H1 (cell line): ENCODE results near the gene NOM1.
"Not testable (repeated sequence)": the region's sequence is repeated elsewhere in the genome, so short reads cannot be mapped to it uniquely, and the experiment has no call there.

ENCODE experiments used
- CEBPB ChIP-seq: IDR thresholded peaks from 2 replicates; pipeline ENCODE4 v1.6.1; 2012; ENCODE audit warnings: low read depth, low read length
- EZH2 ChIP-seq: fragments of 200-600 bp; sonication (generic); IDR thresholded peaks from 2 replicates; pipeline ENCODE4 v1.7.1; 2012; ENCODE audit warnings: low read depth, mild to moderate bottlenecking, moderate library complexity, low read length, inconsistent platforms; ENCODE audit not compliant: severe bottlenecking
- KDM1A ChIP-seq: fragments of 200-600, 300-600 bp; sonication (generic); IDR thresholded peaks from 2 replicates; pipeline ENCODE4 v1.7.1; 2016; ENCODE audit warnings: mild to moderate bottlenecking, low read length, borderline replicate concordance
- POLR2AphosphoS5 ChIP-seq: IDR thresholded peaks from 2 replicates; pipeline ENCODE4 v1.6.1; 2011; ENCODE audit warnings: low read depth, low read length
- SP2 ChIP-seq: IDR thresholded peaks from 2 replicates; pipeline ENCODE4 v1.6.1; 2012; ENCODE audit warnings: mild to moderate bottlenecking, low read length, inconsistent platforms
- TF ChIP-seq, protein P1 (sequence below), 3 experiments: IDR thresholded peaks; 1 replicate in 2 of 3; 2 replicates in 1 of 3; pipeline versions ENCODE4 v1.5.1 to v1.6.1; 2011; ENCODE audit warnings: low read length in 3 of 3, mild to moderate bottlenecking in 3 of 3, inconsistent platforms in 2 of 3, low read depth in 1 of 3, moderate library complexity in 1 of 3; ENCODE audit not compliant: insufficient read depth in 1 of 3; ENCODE audit errors: control extremely low read depth in 1 of 3

GRCh38 chr7:156920487-156921373 lies 28.8 kb upstream of the NOM1 start:
- TF ChIP-seq CEBPB, SP2, EZH2, KDM1A, POLR2AphosphoS5: not testable (repeated sequence)
- TF ChIP-seq, protein P1, sequence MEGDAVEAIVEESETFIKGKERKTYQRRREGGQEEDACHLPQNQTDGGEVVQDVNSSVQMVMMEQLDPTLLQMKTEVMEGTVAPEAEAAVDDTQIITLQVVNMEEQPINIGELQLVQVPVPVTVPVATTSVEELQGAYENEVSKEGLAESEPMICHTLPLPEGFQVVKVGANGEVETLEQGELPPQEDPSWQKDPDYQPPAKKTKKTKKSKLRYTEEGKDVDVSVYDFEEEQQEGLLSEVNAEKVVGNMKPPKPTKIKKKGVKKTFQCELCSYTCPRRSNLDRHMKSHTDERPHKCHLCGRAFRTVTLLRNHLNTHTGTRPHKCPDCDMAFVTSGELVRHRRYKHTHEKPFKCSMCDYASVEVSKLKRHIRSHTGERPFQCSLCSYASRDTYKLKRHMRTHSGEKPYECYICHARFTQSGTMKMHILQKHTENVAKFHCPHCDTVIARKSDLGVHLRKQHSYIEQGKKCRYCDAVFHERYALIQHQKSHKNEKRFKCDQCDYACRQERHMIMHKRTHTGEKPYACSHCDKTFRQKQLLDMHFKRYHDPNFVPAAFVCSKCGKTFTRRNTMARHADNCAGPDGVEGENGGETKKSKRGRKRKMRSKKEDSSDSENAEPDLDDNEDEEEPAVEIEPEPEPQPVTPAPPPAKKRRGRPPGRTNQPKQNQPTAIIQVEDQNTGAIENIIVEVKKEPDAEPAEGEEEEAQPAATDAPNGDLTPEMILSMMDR (IDR thresholded peaks at IDR 0.05; ENCODE audit: control extremely low read depth in 1 of 3, insufficient read depth in 1 of 3, low read depth in 1 of 3, low read length in 3 of 3) = not testable (repeated sequence)
